Thoracic aorta (tissue), 2 donors: ENCODE results near the gene BOK. TPM values are rescaled to one million over a fixed set of nuclear protein-coding genes. Genes with fewer than 3 reads are reported as not detected.
"Not testable (repeated sequence)": the region's sequence is repeated elsewhere in the genome, so short reads cannot be mapped to it uniquely, and the experiment has no call there.

Source experiments
- ATAC-seq: fragments of 150-250 bp; one replicate; pipeline ENCODE4 v1.8.0; 2017; ENCODE audit warnings: low read depth; ENCODE audit not compliant: insufficient number of reproducible peaks, low FRiP score
- DNase-seq: peaks from one replicate; pipeline ENCODE4 v3.0.0-alpha.2; 2020; ENCODE audit warnings: low spot score
- H3K27ac ChIP-seq, 2 donors: fragments of 200-600 bp; sonication (generic); 1 replicate in 1 of 2; 2 replicates in 1 of 2; pipeline ENCODE4 v1.5.1; 2016; ENCODE audit warnings: mild to moderate bottlenecking in 2 of 2, moderate library complexity in 2 of 2
- H3K27me3 ChIP-seq: fragments of 200-600 bp; sonication (generic); replicated peaks from 2 replicates; pipeline ENCODE4 v1.6.0; 2016; ENCODE audit warnings: mild to moderate bottlenecking; ENCODE audit not compliant: insufficient read depth
- H3K36me3 ChIP-seq: fragments of 200-600 bp; sonication (generic); one replicate; pipeline ENCODE4 v1.5.1; 2016
- H3K4me1 ChIP-seq, 2 donors: fragments of 200-600 bp; sonication (generic); 1 replicate in 1 of 2; 2 replicates in 1 of 2; pipeline versions ENCODE4 v1.5.1 to v1.6.0; 2016; ENCODE audit warnings: low read depth in 2 of 2, mild to moderate bottlenecking in 1 of 2; ENCODE audit not compliant: control insufficient read depth in 1 of 2
- H3K4me3 ChIP-seq: fragments of 200-600 bp; sonication (generic); 2 replicates; pipeline ENCODE4 v1.5.1; 2016; ENCODE audit warnings: mild to moderate bottlenecking
- H3K9me3 ChIP-seq: fragments of 200-600 bp; sonication (generic); 2 replicates; pipeline ENCODE4 v1.5.1; 2016
- total RNA-seq, 2 donors: library from RNA; depleted of rRNA; stranded (reverse); fragments of >200 nt; gene quantifications; one replicate each; pipeline versions ENCODE4 v1.1.0 to v1.2.3, GENCODE V29; 2016
- TF ChIP-seq, protein P1 (sequence below): fragments of 200-600 bp; sonication (generic); IDR thresholded peaks from one replicate; pipeline ENCODE4 v1.5.1; 2019; ENCODE audit warnings: antibody characterized with exemption

BOK gene
- total RNA-seq, 2 donors from 2014 or later = 10.7 to 27.5 TPM

- no peak for DNase-seq
- Histone ChIP-seq H3K27ac (no peak overlapping the region), H3K9me3 (no peaks in the 10 kb centered on the region), H3K4me3 (no peak overlapping the region), H3K36me3 (peaks cover 21% of the 10 kb centered on the region), H3K27me3 (no peaks in the 10 kb centered on the region), H3K4me1 (no peaks in the 10 kb centered on the region)
- no peak for ATAC-seq
- TF ChIP-seq, protein P1, sequence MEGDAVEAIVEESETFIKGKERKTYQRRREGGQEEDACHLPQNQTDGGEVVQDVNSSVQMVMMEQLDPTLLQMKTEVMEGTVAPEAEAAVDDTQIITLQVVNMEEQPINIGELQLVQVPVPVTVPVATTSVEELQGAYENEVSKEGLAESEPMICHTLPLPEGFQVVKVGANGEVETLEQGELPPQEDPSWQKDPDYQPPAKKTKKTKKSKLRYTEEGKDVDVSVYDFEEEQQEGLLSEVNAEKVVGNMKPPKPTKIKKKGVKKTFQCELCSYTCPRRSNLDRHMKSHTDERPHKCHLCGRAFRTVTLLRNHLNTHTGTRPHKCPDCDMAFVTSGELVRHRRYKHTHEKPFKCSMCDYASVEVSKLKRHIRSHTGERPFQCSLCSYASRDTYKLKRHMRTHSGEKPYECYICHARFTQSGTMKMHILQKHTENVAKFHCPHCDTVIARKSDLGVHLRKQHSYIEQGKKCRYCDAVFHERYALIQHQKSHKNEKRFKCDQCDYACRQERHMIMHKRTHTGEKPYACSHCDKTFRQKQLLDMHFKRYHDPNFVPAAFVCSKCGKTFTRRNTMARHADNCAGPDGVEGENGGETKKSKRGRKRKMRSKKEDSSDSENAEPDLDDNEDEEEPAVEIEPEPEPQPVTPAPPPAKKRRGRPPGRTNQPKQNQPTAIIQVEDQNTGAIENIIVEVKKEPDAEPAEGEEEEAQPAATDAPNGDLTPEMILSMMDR = no peak
These were observed 20.7 kb downstream of the BOK start for GRCh38 chr2:241579281-241579680.

GRCh38 chr2:241582328-241582727 lies 23.8 kb downstream of the BOK start:
- TF ChIP-seq, protein P1 = no peak
- H3K4me1 ChIP-seq = no peaks in the 10 kb centered on the region
- no peak for DNase-seq
- no peaks in the 10 kb centered on the region for H3K27me3 ChIP-seq
- no peak for ATAC-seq
- no peak overlapping the region for H3K27ac ChIP-seq
- H3K4me3 ChIP-seq = no peak overlapping the region
- H3K36me3 ChIP-seq = peaks cover 34% of the 10 kb centered on the region
- peaks cover 13% of the 10 kb centered on the region for H3K9me3 ChIP-seq

DNA sequence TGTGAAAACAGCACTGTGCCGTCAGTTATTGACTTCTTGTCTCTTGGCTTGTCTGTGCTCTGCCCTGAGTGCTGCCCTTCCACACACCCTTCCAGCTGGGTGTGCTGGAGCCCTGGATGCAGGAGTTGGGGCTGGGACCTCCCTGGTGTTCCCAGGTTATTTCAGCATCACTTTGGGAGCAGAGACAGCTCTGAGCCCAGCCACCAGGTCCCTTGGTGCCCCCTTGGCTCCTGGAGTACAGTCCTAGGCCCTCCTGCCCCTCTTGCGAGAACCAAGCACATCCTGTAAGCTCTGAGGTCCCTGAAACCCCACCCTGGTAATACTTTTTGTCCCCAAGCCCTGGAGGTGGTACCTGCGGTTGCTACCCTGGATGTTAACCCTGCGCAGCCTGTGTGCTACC lies 24.3 kb downstream of the BOK start:
- Histone ChIP-seq H3K4me3 (no peak overlapping the region), H3K9me3 (peaks cover 17% of the 10 kb centered on the region), H3K36me3 (peaks cover 35% of the 10 kb centered on the region), H3K4me1 (no peaks in the 10 kb centered on the region), H3K27me3 (no peaks in the 10 kb centered on the region), H3K27ac (no peak overlapping the region)
- TF ChIP-seq, protein P1 = no peak
- ATAC-seq = no peak
- DNase-seq = no peak

GRCh38 chr2:241584436-241584835 lies 25.9 kb downstream of the BOK start:
- peaks cover 35% of the 10 kb centered on the region for H3K36me3 ChIP-seq
- TF ChIP-seq, protein P1 = no peak

DNA sequence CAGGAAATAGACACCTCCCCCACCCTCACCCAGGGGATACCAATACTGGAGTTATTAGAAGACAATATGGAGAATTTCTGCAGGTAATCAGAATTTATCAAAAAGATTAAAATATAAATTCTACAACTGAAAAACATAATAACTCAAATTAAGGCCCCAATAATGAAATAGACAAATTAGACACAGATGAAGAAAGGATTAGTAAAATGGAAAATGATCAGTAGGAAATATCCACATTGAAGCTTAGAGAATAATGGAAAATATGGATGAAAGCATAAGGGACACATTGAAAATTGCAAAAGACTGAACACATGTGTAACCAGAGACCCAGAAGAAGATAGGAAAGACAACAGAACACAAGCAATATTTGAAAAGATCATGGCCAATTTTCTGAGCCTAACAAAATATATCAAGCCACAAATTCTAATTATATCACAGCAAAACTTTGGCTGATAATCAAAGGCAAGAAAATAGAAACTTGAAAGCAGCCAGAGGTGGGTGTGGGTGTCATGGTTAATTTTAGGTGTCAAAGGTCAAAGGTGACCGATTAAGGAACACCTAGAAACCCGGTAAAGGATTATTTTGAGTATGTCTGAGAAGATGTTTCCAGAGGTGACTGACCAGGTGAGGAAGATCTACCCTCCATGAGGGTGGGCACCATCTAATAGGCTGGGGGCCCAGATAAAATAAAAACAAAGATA lies 28.2 kb downstream of the BOK start:
- TF ChIP-seq, protein P1 = no peak
- Histone ChIP-seq H3K27ac (no peak overlapping the region), H3K4me1 (no peaks in the 10 kb centered on the region), H3K27me3 (no peaks in the 10 kb centered on the region), H3K9me3 (peaks cover 23% of the 10 kb centered on the region), H3K36me3 (peaks cover 35% of the 10 kb centered on the region), H3K4me3 (no peak overlapping the region)
- no peak for ATAC-seq
- DNase-seq = no peak

More at GRCh38 chr2:241584436-241584835, 25.9 kb downstream of the BOK start:
- no peak for DNase-seq
- Histone ChIP-seq H3K27ac (no peak overlapping the region), H3K4me1 (no peaks in the 10 kb centered on the region), H3K27me3 (no peaks in the 10 kb centered on the region), H3K4me3 (no peak overlapping the region), H3K9me3 (peaks cover 23% of the 10 kb centered on the region)
- no peak for ATAC-seq

GRCh38 chr2:241589863-241590262 lies 31.3 kb downstream of the BOK start:
- H3K27ac ChIP-seq, H3K4me1 ChIP-seq, DNase-seq, H3K27me3 ChIP-seq, ATAC-seq, H3K4me3 ChIP-seq: not testable (repeated sequence)
- Histone ChIP-seq H3K36me3 (peaks cover 22% of the 10 kb centered on the region), H3K9me3 (peaks cover 23% of the 10 kb centered on the region)

DNA sequence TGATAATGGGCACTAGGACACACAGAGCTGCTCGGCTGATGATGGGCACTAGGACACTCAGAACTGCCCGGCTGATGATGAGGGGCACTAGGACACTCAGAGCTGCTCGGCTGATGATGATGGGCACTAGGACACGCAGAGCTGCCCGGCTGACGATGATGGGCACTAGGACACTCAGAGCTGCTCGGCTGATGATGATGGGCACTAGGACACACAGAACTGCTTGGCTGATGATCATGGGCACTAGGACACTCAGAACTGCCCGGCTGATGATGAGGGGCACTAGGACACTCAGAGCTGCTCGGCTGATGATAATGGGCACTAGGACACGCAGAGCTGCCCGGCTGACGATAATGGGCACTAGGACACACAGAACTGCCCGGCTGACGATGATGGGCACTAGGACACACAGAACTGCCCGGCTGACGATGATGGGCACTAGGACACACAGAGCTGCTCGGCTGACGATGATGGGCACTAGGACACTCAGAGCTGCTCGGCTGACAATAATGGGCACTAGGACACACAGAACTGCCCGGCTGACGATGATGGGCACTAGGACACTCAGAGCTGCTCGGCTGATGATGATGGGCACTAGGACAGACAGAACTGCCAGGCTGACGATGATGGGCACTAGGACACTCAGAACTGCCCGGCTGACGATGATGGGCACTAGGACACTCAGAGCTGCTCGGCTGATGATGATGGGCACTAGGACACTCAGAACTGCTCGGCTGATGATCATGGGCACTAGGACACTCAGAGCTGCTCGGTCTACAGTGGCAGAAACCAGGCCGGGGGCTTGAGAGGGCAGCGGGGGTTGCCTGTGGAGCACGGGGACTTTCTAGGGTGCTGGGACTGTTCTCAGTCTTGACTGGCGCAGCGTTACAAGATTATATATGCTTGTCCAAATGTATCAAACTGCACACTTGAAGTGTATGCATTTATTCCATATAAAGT lies 32.2 kb downstream of the BOK start:
- H3K4me3 ChIP-seq, ATAC-seq, H3K27me3 ChIP-seq, DNase-seq, H3K4me1 ChIP-seq, H3K27ac ChIP-seq: not testable (repeated sequence)
- Histone ChIP-seq H3K9me3 (peaks cover 23% of the 10 kb centered on the region), H3K36me3 (peaks cover 22% of the 10 kb centered on the region)
